Heart right ventricle (tissue), 16 donors: ENCODE results near the gene P4HA2. TPM values are rescaled to one million over a fixed set of nuclear protein-coding genes. Genes with fewer than 3 reads are reported as not detected.

Experiments
- ATAC-seq, 8 donors: fragments of 200-7000 bp; cut with Tn5 transposase; one replicate each; pipeline ENCODE4 v1.9.1; 2020; ENCODE audit warnings: mild to moderate bottlenecking in 8 of 8, moderate library complexity in 8 of 8, moderate number of reproducible peaks in 1 of 8
- DNase-seq, 2 donors: peaks; one replicate each; pipeline ENCODE4 v3.0.0-alpha.2; 2020
- H3K27ac ChIP-seq, 10 donors: fragments of 200-600 bp; sonication (generic) in 2 of 10; one replicate each; pipeline versions ENCODE4 v1.5.0 to v1.8.0; 2020 to 2022; ENCODE audit warnings: mild to moderate bottlenecking in 3 of 10
- H3K27me3 ChIP-seq, 7 donors: fragments of 200-600 bp; one replicate each; pipeline ENCODE4 v1.8.0; 2021 to 2022; ENCODE audit warnings: mild to moderate bottlenecking in 2 of 7
- H3K36me3 ChIP-seq, 9 donors: fragments of 200-600 bp; sonication (generic) in 1 of 9; one replicate each; pipeline versions ENCODE4 v1.5.0 to v1.8.0; 2020 to 2022; ENCODE audit warnings: mild to moderate bottlenecking in 2 of 9
- H3K4me1 ChIP-seq, 9 donors: fragments of 200-600 bp; sonication (generic) in 1 of 9; one replicate each; pipeline versions ENCODE4 v1.5.0 to v1.8.0; 2020 to 2022; ENCODE audit warnings: mild to moderate bottlenecking in 4 of 9
- H3K4me3 ChIP-seq, 10 donors: fragments of 200-600 bp; sonication (generic) in 2 of 10; one replicate each; pipeline versions ENCODE4 v1.5.0 to v1.8.0; 2020 to 2022; ENCODE audit warnings: mild to moderate bottlenecking in 7 of 10, moderate library complexity in 2 of 10
- H3K9me3 ChIP-seq, 11 donors: fragments of 200-600 bp in 10 of 11; sonication (generic) in 2 of 11; one replicate each; pipeline versions ENCODE4 v1.5.0 to v1.8.0; 2013 to 2022; ENCODE audit warnings: mild to moderate bottlenecking in 2 of 11, control low read depth in 1 of 11, moderate library complexity in 1 of 11
- CTCF ChIP-seq, 9 donors: fragments of 200-600 bp; sonication (generic) in 2 of 9; IDR thresholded peaks; one replicate each; pipeline versions ENCODE4 v1.5.0 to v1.8.0; 2021 to 2022; ENCODE audit warnings: antibody characterized with exemption in 9 of 9, mild to moderate bottlenecking in 5 of 9, moderate library complexity in 1 of 9
- WGBS, 2 donors: extraction: QIAGEN DNeasy Blood & Tissue Kit; methylation state at CpG; one replicate each; pipeline ENCODE4 v1.1.7; 2013; ENCODE audit warnings: inconsistent platforms in 1 of 2; 5-methylcytosine and 5-hydroxymethylcytosine counted together
- intact Hi-C, 10 donors: fragments of 100-400 bp; cut with DNase I; formaldehyde crosslinking; loops; one replicate each; pipeline versions ENCODE4 v1.11.1 to v1.14.2; 2022
- polyA plus RNA-seq, 2 donors: library from polyadenylated mRNA; stranded (reverse); fragments of 200-250 nt; gene quantifications; one replicate each; pipeline ENCODE4 v1.2.3, GENCODE V29; 2013
- total RNA-seq, 10 donors: library from RNA; stranded (reverse); fragmentation: NEBNext Ultra II Directional in 3 of 10; extraction: Animal tissue kit (Norgen Biotek cat#: 25700) in 3 of 10; gene quantifications; one replicate each; pipeline versions ENCODE4 v1.2.1 to v1.2.4, GENCODE V29; 2021 to 2023
- donor health status: Arrhythmogenic right ventricular cardiomyopathy.
- donor health status: ischemic (EF 13 %, LVEDD 7.1; RV severe dilation, severe dysfunction).
- donor health status: healthy with polysubstance abuse.
- donor health status: DM: no; HTN: yes; CAD: no.
- donor health status: DM: no; HTN: no; CAD: no.
- donor health status: ischemic (EF 25% LVEDD 6.9; RV normal size, moderate dysfunction).
- donor health status: ischemic (EF 25% LVEDD 5.7; RV mildly dilated, moderate dysfunction).
- donor health status: healthy.
- donor health status: DM: yes; HTN: yes; CAD: no.
- donor health status: Ischemic cardiomyopathy.
- donor health status: ischemic (EF 35%, LVEDD 5.7; RV mildly dilated, moderate dysfunction).
- donor health status: nonischemic (EF 11% LVEDD 7.7; RV severe dilation, severe dysfunction).
- donor health status: DM: yes; HTN: yes; CAD: no.
- donor health status: PGD.
- donor health status: ischemic (EF 29% LVEDD 5.4; RV normal size, mild dysfunction).
- donor health status: nonischemic (EF 23%, LVEDD 6.1; RV moderate dilation, normal function).

The P4HA2 gene
- total and polyA plus RNA-seq, 12 donors: 27.2 to 97.0 (median 52.4) TPM

- H3K27me3 ChIP-seq: no peaks in the 10 kb centered on the region
- H3K36me3 ChIP-seq: no peaks in the 10 kb centered on the region
- H3K4me1 ChIP-seq: peaks cover 0 to 3% (median 0%) of the 10 kb centered on the region in 9 donors
- DNase-seq: peak in 1 of 2 donors; percentile 2
- intact Hi-C loops: loop anchor here in 1 of 10 donors (10.0 kb wide), 1 partner anchor 49 kb away; no protein-coding TSS in a partner anchor
- H3K9me3 ChIP-seq: no peaks in the 10 kb centered on the region
- ATAC-seq: no peak
- WGBS, 2 donors: 90 to 91% methylated on average over 7 of the region's 7 CpGs
- H3K4me3 ChIP-seq: no peak overlapping the region
- no peak overlapping the region for H3K27ac ChIP-seq
- TF ChIP-seq CTCF (IDR thresholded peaks at IDR 0.05): no peak
These were observed 6.4 kb upstream of the P4HA2 start for GRCh38 chr5:132233811-132234683.

GRCh38 chr5:132233081-132233480, 5.4 kb upstream of the P4HA2 start:
- ATAC-seq (no peak), DNase-seq (no peak)
- H3K36me3 ChIP-seq: no peaks in the 10 kb centered on the region
- intact Hi-C loops: loop anchor here in 1 of 10 donors (10.0 kb wide), 1 partner anchor 48 kb away; no protein-coding TSS in a partner anchor
- H3K9me3 ChIP-seq: no peaks in the 10 kb centered on the region
- H3K4me1 ChIP-seq: peaks cover 0 to 12% (median 2%) of the 10 kb centered on the region in 9 donors
- peaks cover 0 to 2% (median 0%) of the 10 kb centered on the region in 7 donors for H3K27me3 ChIP-seq
- 95 to 98% methylated on average over 1 of the region's 1 CpG for WGBS, 2 donors
- no peak for TF ChIP-seq CTCF (IDR thresholded peaks at IDR 0.05)
- H3K27ac ChIP-seq: no peak overlapping the region
- H3K4me3 ChIP-seq: no peak overlapping the region

- peaks cover 0 to 6% (median 0%) of the 10 kb centered on the region in 7 donors for H3K27me3 ChIP-seq
- TF ChIP-seq CTCF (IDR thresholded peaks at IDR 0.05): no peak
- intact Hi-C loops: loop anchor here in 1 of 10 donors (10.0 kb wide), 1 partner anchor 48 kb away; no protein-coding TSS in a partner anchor
- no peaks in the 10 kb centered on the region for H3K9me3 ChIP-seq
- H3K27ac ChIP-seq: no peak overlapping the region
- WGBS, 2 donors: 92 to 94% methylated on average over 3 of the region's 3 CpGs
- H3K36me3 ChIP-seq: no peaks in the 10 kb centered on the region
- H3K4me3 ChIP-seq: no peak overlapping the region
- ATAC-seq (no peak), DNase-seq (no peak)
- H3K4me1 ChIP-seq: peaks cover 0 to 15% (median 4%) of the 10 kb centered on the region in 9 donors
These were observed 4.8 kb upstream of the P4HA2 start for GRCh38 chr5:132232465-132232864.

GRCh38 chr5:132230871-132231270, 3.2 kb upstream of the P4HA2 start:
- no peak overlapping the region for H3K27ac ChIP-seq
- intact Hi-C loops: loop anchor here in 1 of 10 donors (10.0 kb wide), 1 partner anchor 46 kb away; no protein-coding TSS in a partner anchor
- no peaks in the 10 kb centered on the region for H3K36me3 ChIP-seq
- no peak overlapping the region for H3K4me3 ChIP-seq
- TF ChIP-seq CTCF (IDR thresholded peaks at IDR 0.05): no peak
- peaks cover 10 to 31% (median 15%) of the 10 kb centered on the region in 9 donors for H3K4me1 ChIP-seq
- WGBS, 2 donors: 92 to 98% methylated on average over 9 of the region's 9 CpGs
- no peaks in the 10 kb centered on the region for H3K9me3 ChIP-seq
- peak in 1 of 2 donors; percentile 2 for DNase-seq
- no peak for ATAC-seq
- peaks cover 0 to 16% (median 0%) of the 10 kb centered on the region in 7 donors for H3K27me3 ChIP-seq
